ENCODE data around the gene C5orf46. TPM values are rescaled to one million over a fixed set of nuclear protein-coding genes. Genes with fewer than 3 reads are reported as not detected.

The C5orf46 gene
- total and polyA plus RNA-seq, 2 of the 13 experiments (the other 11 are each of a cell fraction or from before 2014, with no cell fraction given) = not detected

GRCh38 chr5:147918101-147918685, 11.9 kb upstream of the C5orf46 start:
- CTCF ChIA-PET (ENCODE audit: low intra/inter-chr PET ratio, low total read pairs) = no interaction called here
- no peak for ATAC-seq
- BruUV-seq (replicated peaks) = no TSS peak

More at GRCh38 chr5:147918101-147918685, 11.9 kb upstream of the C5orf46 start:
- TF ChIP-seq ZNF280D (CRISPR knock-in tag; IDR thresholded peaks at IDR 0.05) (no peak), POGZ (CRISPR knock-in tag; IDR thresholded peaks at IDR 0.05) (no peak), ZFP37 (CRISPR knock-in tag; IDR thresholded peaks at IDR 0.05; ENCODE audit: borderline replicate concordance) (no peak), NFIB (CRISPR knock-in tag; IDR thresholded peaks at IDR 0.05; ENCODE audit: borderline replicate concordance) (no peak), ZNF343 (CRISPR knock-in tag; IDR thresholded peaks at IDR 0.05) (no peak), AFF4 (CRISPR knock-in tag; IDR thresholded peaks at IDR 0.05) (no peak), MBD4 (IDR thresholded peaks at IDR 0.05; ENCODE audit: borderline replicate concordance, low read length) (no peak)
- no peak overlapping the region for H2AFZ ChIP-seq (ENCODE audit: low read length)
- FAIRE-seq (no peak), DNase-seq (ENCODE audit: low spot score) (no peak)
- H3K36me3 ChIP-seq (replicated peaks in 1 of 2; ENCODE audit: control insufficient read depth in 1 of 2, insufficient read depth in 2 of 2, low read length in 2 of 2) = no peaks in the 10 kb centered on the region
- H3K9me3 ChIP-seq (ENCODE audit: low read length) = no peaks in the 10 kb centered on the region
- no peaks in the 10 kb centered on the region for H3K27me3 ChIP-seq (ENCODE audit: control insufficient read depth in 1 of 2, insufficient read depth in 2 of 2, low read length in 2 of 2)
- intact Hi-C loops (cut with micrococcal nuclease; ENCODE audit: unreplicated experiment) (no loop called here), in situ Hi-C loops (cut with HindIII; ENCODE audit: extremely low pct_ligation_motif_present, low pct_unique_long_range_greater_than_20kb) (no loop called here)
- no peak overlapping the region for H3K9ac ChIP-seq (ENCODE audit: insufficient read depth, low read depth, low read length)
- H4K20me1 ChIP-seq (ENCODE audit: insufficient read depth, low read length) = no peaks in the 10 kb centered on the region
- no peak overlapping the region for H3K4me2 ChIP-seq (ENCODE audit: low read depth, low read length)
- no peaks in the 10 kb centered on the region for H3K4me1 ChIP-seq (ENCODE audit: insufficient read depth, low read length)
- POLR2A ChIA-PET = no interaction called here
- H3K27ac ChIP-seq (ENCODE audit: extremely low read length, insufficient read depth, low read length) = no peak overlapping the region
- 2% methylated on average over 2 of the region's 2 CpGs for WGBS (ENCODE audit: low lambda C conversion rate)
- H3K79me2 ChIP-seq (ENCODE audit: insufficient read depth, low read length) = no peaks in the 10 kb centered on the region
- H3K4me3 ChIP-seq (replicated peaks in 1 of 3; ENCODE audit: insufficient read depth in 1 of 3, low read depth in 2 of 3, low read length in 3 of 3) = no peak overlapping the region

All from HepG2 (cell line).